ENCODE results near the gene CABP2.

CABP2 gene

GRCh38 chr11:67492069-67492727 is 31.0 kb downstream of the CABP2 start:
- H3K4me3 ChIP-seq (replicated peaks; ENCODE audit: low read depth, low read length) = no peak overlapping the region
- peak; percentile 11 for DNase-seq (ENCODE audit: extremely low read depth, insufficient read length)
- no peak for TF ChIP-seq CTCF (IDR thresholded peaks at IDR 0.05; ENCODE audit: insufficient read depth, low read length, poor library complexity, severe bottlenecking)
- H3K36me3 ChIP-seq (ENCODE audit: control insufficient read depth, insufficient read depth, low read length) = peaks cover 51% of the 10 kb centered on the region
- no peaks in the 10 kb centered on the region for H3K27me3 ChIP-seq (replicated peaks; ENCODE audit: control insufficient read depth, insufficient read depth, low read length)

GRCh38 chr11:67491276-67492068 is 31.8 kb downstream of the CABP2 start:
- peak; percentile 10 for DNase-seq (ENCODE audit: extremely low read depth, insufficient read length)
- H3K4me3 ChIP-seq (replicated peaks; ENCODE audit: low read depth, low read length) = no peak overlapping the region
- H3K36me3 ChIP-seq (ENCODE audit: control insufficient read depth, insufficient read depth, low read length) = peaks cover 47% of the 10 kb centered on the region
- H3K27me3 ChIP-seq (replicated peaks; ENCODE audit: control insufficient read depth, insufficient read depth, low read length) = no peaks in the 10 kb centered on the region
- no peak for TF ChIP-seq CTCF (IDR thresholded peaks at IDR 0.05; ENCODE audit: insufficient read depth, low read length, poor library complexity, severe bottlenecking)

GRCh38 chr11:67490727-67491065 is 32.5 kb downstream of the CABP2 start:
- DNase-seq (ENCODE audit: extremely low read depth, insufficient read length) = peak; percentile 15
- TF ChIP-seq CTCF (IDR thresholded peaks at IDR 0.05; ENCODE audit: insufficient read depth, low read length, poor library complexity, severe bottlenecking) = no peak
- Histone ChIP-seq H3K27me3 (replicated peaks; ENCODE audit: control insufficient read depth, insufficient read depth, low read length) (no peaks in the 10 kb centered on the region), H3K4me3 (replicated peaks; ENCODE audit: low read depth, low read length) (no peak overlapping the region), H3K36me3 (ENCODE audit: control insufficient read depth, insufficient read depth, low read length) (peaks cover 42% of the 10 kb centered on the region)

GRCh38 chr11:67489885-67490726 is 33.1 kb downstream of the CABP2 start:
- no peak for TF ChIP-seq CTCF (IDR thresholded peaks at IDR 0.05; ENCODE audit: insufficient read depth, low read length, poor library complexity, severe bottlenecking)
- peak; percentile 18 for DNase-seq (ENCODE audit: extremely low read depth, insufficient read length)
- H3K36me3 ChIP-seq (ENCODE audit: control insufficient read depth, insufficient read depth, low read length) = peaks cover 36% of the 10 kb centered on the region
- no peaks in the 10 kb centered on the region for H3K27me3 ChIP-seq (replicated peaks; ENCODE audit: control insufficient read depth, insufficient read depth, low read length)
- no peak overlapping the region for H3K4me3 ChIP-seq (replicated peaks; ENCODE audit: low read depth, low read length)

- Histone ChIP-seq H3K36me3 (ENCODE audit: control insufficient read depth, insufficient read depth, low read length) (peaks cover 33% of the 10 kb centered on the region), H3K4me3 (replicated peaks; ENCODE audit: low read depth, low read length) (no peak overlapping the region), H3K27me3 (replicated peaks; ENCODE audit: control insufficient read depth, insufficient read depth, low read length) (no peaks in the 10 kb centered on the region)
- no peak for TF ChIP-seq CTCF (IDR thresholded peaks at IDR 0.05; ENCODE audit: insufficient read depth, low read length, poor library complexity, severe bottlenecking)
- peak; percentile 14 for DNase-seq (ENCODE audit: extremely low read depth, insufficient read length)
These were observed 33.9 kb downstream of the CABP2 start for GRCh38 chr11:67489203-67489884.

Data from GM06990 (cell line).